ENCODE data around the gene TMCC1.

- TF ChIP-seq CTCF (IDR thresholded peaks at IDR 0.05) (no peak), ZFX (IDR thresholded peaks at IDR 0.05; ENCODE audit: borderline replicate concordance) (no peak)
These were observed 15.2 kb downstream of the TMCC1 start for GRCh38 chr3:129878355-129878754.

Data from 22Rv1 (cell line).